ENCODE measurements around the gene RNF44. TPM values are rescaled to one million over a fixed set of nuclear protein-coding genes. Genes with fewer than 3 reads are reported as not detected.
A peak's percentile ranks its signal among the peaks of the same experiment; 100 is the strongest.

Gene RNF44
- polyA plus RNA-seq, 12 donors = 22.1 to 66.4 (median 30.7) TPM; not detected in 1

- peak; percentile 85 for DNase-seq
Measured at GRCh38 chr5:176536132-176536901, 885 bp downstream of the RNF44 start.

GRCh38 chr5:176535664-176536131, 1.5 kb downstream of the RNF44 start:
- DNase-seq = no peak

GRCh38 chr5:176535101-176535663, 2.0 kb downstream of the RNF44 start:
- no peak for DNase-seq

- no peak for DNase-seq
Measured at GRCh38 chr5:176534640-176535039, 2.6 kb downstream of the RNF44 start.

GRCh38 chr5:176533894-176534611, 3.1 kb downstream of the RNF44 start:
- DNase-seq = no peak

- DNase-seq = no peak
Measured at GRCh38 chr5:176533390-176533789, 3.8 kb downstream of the RNF44 start.

- no peak for DNase-seq
Measured at GRCh38 chr5:176532795-176533194, 4.4 kb downstream of the RNF44 start.

GRCh38 chr5:176531902-176532493, 5.2 kb downstream of the RNF44 start:
- no peak for DNase-seq

GRCh38 chr5:176530983-176531901, 6.0 kb downstream of the RNF44 start:
- no peak for DNase-seq

- no peak for DNase-seq
Measured at GRCh38 chr5:176530393-176530982, 6.7 kb downstream of the RNF44 start.

- DNase-seq = no peak
Measured at GRCh38 chr5:176529741-176530141, 7.5 kb downstream of the RNF44 start.

GRCh38 chr5:176529116-176529740, 8.0 kb downstream of the RNF44 start:
- DNase-seq = no peak

GRCh38 chr5:176528761-176529115, 8.5 kb downstream of the RNF44 start:
- DNase-seq = no peak

- no peak for DNase-seq
Measured at GRCh38 chr5:176528301-176528700, 8.9 kb downstream of the RNF44 start.

- no peak for DNase-seq
Measured at GRCh38 chr5:176527246-176528222, 9.7 kb downstream of the RNF44 start.

GRCh38 chr5:176526462-176526861, 10.7 kb downstream of the RNF44 start:
- DNase-seq = no peak

- DNase-seq = no peak
Measured at GRCh38 chr5:176525677-176526076, 11.5 kb downstream of the RNF44 start.

GRCh38 chr5:176524987-176525386, 12.2 kb downstream of the RNF44 start:
- DNase-seq = no peak

GRCh38 chr5:176524138-176524537, 13.1 kb downstream of the RNF44 start:
- DNase-seq = no peak
